H9 (cell line): ENCODE results near the gene DNAJC10. TPM values are rescaled to one million over a fixed set of nuclear protein-coding genes. Genes with fewer than 3 reads are reported as not detected.

Experiments used
- DNase-seq: peaks from one replicate; pipeline ENCODE4 v3.0.0-alpha.2; 2017
- H2AFZ ChIP-seq: one replicate; pipeline ENCODE4 v1.6.1; 2013; ENCODE audit warnings: mild to moderate bottlenecking, low read length, control low read depth, moderate library complexity
- H2AK5ac ChIP-seq: 2 replicates; pipeline ENCODE4 v1.6.1; 2013; ENCODE audit warnings: low read length, control low read depth, mixed read lengths; ENCODE audit not compliant: insufficient read length
- H2BK120ac ChIP-seq: one replicate; pipeline ENCODE4 v1.6.1; 2013; ENCODE audit warnings: low read depth, mild to moderate bottlenecking, low read length, control low read depth, inconsistent platforms; ENCODE audit not compliant: poor library complexity, severe bottlenecking
- H2BK12ac ChIP-seq: 2 replicates; pipeline ENCODE4 v1.6.1; 2013; ENCODE audit warnings: low read length, control low read depth, mixed read lengths, low read depth; ENCODE audit not compliant: insufficient read length
- H2BK15ac ChIP-seq: 2 replicates; pipeline ENCODE4 v1.6.1; 2013; ENCODE audit warnings: low read depth, low read length, control low read depth
- H2BK20ac ChIP-seq: one replicate; pipeline ENCODE4 v1.6.1; 2013; ENCODE audit warnings: low read depth, mild to moderate bottlenecking, low read length, control low read depth, inconsistent platforms; ENCODE audit not compliant: poor library complexity, severe bottlenecking
- H2BK5ac ChIP-seq: 2 replicates; pipeline ENCODE4 v1.6.1; 2013; ENCODE audit warnings: low read length, control low read depth, mixed read lengths; ENCODE audit not compliant: insufficient read length
- H3K14ac ChIP-seq: 2 replicates; pipeline ENCODE4 v1.6.1; 2013; ENCODE audit warnings: low read length, control low read depth; ENCODE audit not compliant: insufficient read depth
- H3K18ac ChIP-seq: 2 replicates; pipeline ENCODE4 v1.6.1; 2013; ENCODE audit warnings: low read depth, mild to moderate bottlenecking, mixed read lengths, low read length, control low read depth; ENCODE audit not compliant: insufficient read length
- H3K23ac ChIP-seq: 2 replicates; pipeline ENCODE4 v1.6.1; 2013; ENCODE audit warnings: low read length, control low read depth, mixed read lengths, low read depth; ENCODE audit not compliant: insufficient read length
- H3K23me2 ChIP-seq: 2 replicates; pipeline ENCODE4 v1.6.1; 2013; ENCODE audit warnings: low read depth, mild to moderate bottlenecking, mixed read lengths, low read length, control low read depth; ENCODE audit not compliant: insufficient read length, poor library complexity, severe bottlenecking
- H3K27ac ChIP-seq: 2 replicates; pipeline ENCODE4 v1.5.1; 2013; ENCODE audit warnings: low read length, control low read depth, mixed read lengths, low read depth; ENCODE audit not compliant: insufficient read length
- H3K27me3 ChIP-seq: 2 replicates; pipeline ENCODE4 v1.6.1; 2013; ENCODE audit warnings: low read length, control low read depth, inconsistent platforms; ENCODE audit not compliant: insufficient read depth
- H3K4ac ChIP-seq: 2 replicates; pipeline ENCODE4 v1.6.1; 2013; ENCODE audit warnings: low read depth, mild to moderate bottlenecking, control low read depth, inconsistent platforms, low read length, moderate library complexity
- H3K4me1 ChIP-seq: 2 replicates; pipeline ENCODE4 v1.6.1; 2013; ENCODE audit warnings: low read length, control low read depth, inconsistent platforms; ENCODE audit not compliant: insufficient read depth
- H3K4me2 ChIP-seq: 2 replicates; pipeline ENCODE4 v1.6.1; 2013; ENCODE audit warnings: low read length, control low read depth, mixed read lengths; ENCODE audit not compliant: insufficient read length, insufficient read depth
- H3K56ac ChIP-seq: 2 replicates; pipeline ENCODE4 v1.6.1; 2013; ENCODE audit warnings: low read depth, mild to moderate bottlenecking, mixed read lengths, low read length, control low read depth; ENCODE audit not compliant: insufficient read length
- H3K79me1 ChIP-seq: 2 replicates; pipeline ENCODE4 v1.6.1; 2013; ENCODE audit warnings: low read depth, mild to moderate bottlenecking, moderate library complexity, low read length, control low read depth, inconsistent platforms; ENCODE audit not compliant: insufficient read depth, poor library complexity, severe bottlenecking
- H3K79me2 ChIP-seq: 2 replicates; pipeline ENCODE4 v1.6.1; 2013; ENCODE audit warnings: low read length, control low read depth, inconsistent platforms; ENCODE audit not compliant: insufficient read depth
- H3K9ac ChIP-seq: 2 replicates; pipeline ENCODE4 v1.6.1; 2013; ENCODE audit warnings: low read length, control low read depth, mixed read lengths; ENCODE audit not compliant: insufficient read length; ENCODE audit errors: extremely low read depth
- H3K9me3 ChIP-seq: one replicate; pipeline ENCODE4 v1.6.1; 2013; ENCODE audit warnings: low read depth, low read length, inconsistent platforms; ENCODE audit not compliant: control insufficient read depth
- H3T11ph ChIP-seq: one replicate; pipeline ENCODE4 v1.6.1; 2013; ENCODE audit warnings: mild to moderate bottlenecking, low read length, control low read depth, inconsistent platforms
- H4K20me1 ChIP-seq: one replicate; pipeline ENCODE4 v1.6.1; 2013; ENCODE audit not compliant: control insufficient read depth, insufficient read length, insufficient read depth
- H4K5ac ChIP-seq: 2 replicates; pipeline ENCODE4 v1.6.1; 2013; ENCODE audit warnings: low read depth, mild to moderate bottlenecking, mixed read lengths, low read length, control low read depth; ENCODE audit not compliant: insufficient read length
- H4K8ac ChIP-seq: replicated peaks from 2 replicates; pipeline ENCODE4 v1.6.1; 2013; ENCODE audit warnings: low read length, control low read depth, mixed read lengths, low read depth; ENCODE audit not compliant: insufficient read length
- H4K91ac ChIP-seq: 2 replicates; pipeline ENCODE4 v1.6.1; 2013; ENCODE audit warnings: low read depth, mild to moderate bottlenecking, moderate library complexity, mixed read lengths, low read length, control low read depth; ENCODE audit not compliant: insufficient read length
- H3K27ac Mint-ChIP-seq, 3 experiments: 2 replicates in 2 of 3; 3 replicates in 1 of 3; pipeline ENCODE4 v1.8.0; 2020 to 2021; ENCODE audit warnings: mixed read lengths in 3 of 3, mild to moderate bottlenecking in 1 of 3, moderate library complexity in 1 of 3
- H3K27me3 Mint-ChIP-seq: 2 replicates; pipeline ENCODE4 v1.8.0; 2021; ENCODE audit warnings: low read depth, mild to moderate bottlenecking, moderate library complexity, mixed read lengths
- H3K36me3 Mint-ChIP-seq, 3 experiments: 2 replicates in 2 of 3; 3 replicates in 1 of 3; pipeline ENCODE4 v1.8.0; 2020 to 2021; ENCODE audit warnings: low read depth in 3 of 3, mixed read lengths in 3 of 3; ENCODE audit not compliant: insufficient read depth in 1 of 3
- H3K4me1 Mint-ChIP-seq, 2 experiments: 2 replicates each; pipeline ENCODE4 v1.8.0; 2020; ENCODE audit warnings: mixed read lengths in 2 of 2
- H3K4me3 Mint-ChIP-seq, 2 experiments: 2 replicates in 1 of 2; 3 replicates in 1 of 2; pipeline ENCODE4 v1.8.0; 2020 to 2021; ENCODE audit warnings: mild to moderate bottlenecking in 2 of 2, mixed read lengths in 2 of 2, moderate library complexity in 1 of 2
- H3K9me3 Mint-ChIP-seq, 2 experiments: 2 replicates in 1 of 2; 3 replicates in 1 of 2; pipeline ENCODE4 v1.8.0; 2020; ENCODE audit warnings: mild to moderate bottlenecking in 2 of 2, mixed read lengths in 2 of 2, moderate library complexity in 1 of 2
- total RNA-seq: library from RNA; stranded (reverse); gene quantifications from 2 replicates; pipeline ENCODE4 v1.2.1, GENCODE V29; 2021
- TF ChIP-seq, protein P1 (sequence below): fragments of 200-600 bp; sonication (generic); conservative IDR thresholded peaks from 3 replicates; pipeline ENCODE4 v1.8.0; 2021; ENCODE audit warnings: antibody characterized with exemption, mild to moderate bottlenecking

The DNAJC10 gene
- total RNA-seq, 1 experiment from 2014 or later: 129 TPM

DNA sequence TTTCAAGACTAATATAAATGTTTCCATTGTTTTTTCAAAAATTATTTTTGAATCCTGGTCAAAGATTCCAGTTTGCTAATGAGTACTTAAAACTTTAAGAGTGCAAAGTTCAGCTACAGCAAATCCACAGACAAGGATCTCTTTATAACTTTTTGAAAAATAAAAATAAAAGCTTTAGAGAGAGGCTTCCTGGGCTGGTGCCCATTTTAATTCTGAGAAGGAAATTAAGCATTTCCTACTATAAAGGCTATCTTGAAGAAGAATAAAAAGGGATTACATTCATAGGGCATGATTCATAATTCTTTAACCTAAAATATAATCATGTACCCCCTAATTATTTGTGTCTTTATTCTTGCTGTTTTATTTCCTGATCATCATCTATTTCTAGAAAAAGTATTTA is 38.2 kb downstream of the DNAJC10 start:
- no peak overlapping the region for H2BK5ac ChIP-seq
- DNase-seq: no peak
- no peak overlapping the region for H3K23ac ChIP-seq
- no peaks in the 10 kb centered on the region for H3K79me2 ChIP-seq
- no peak overlapping the region for H4K5ac ChIP-seq
- no peaks in the 10 kb centered on the region for H4K20me1 ChIP-seq
- H3T11ph ChIP-seq: no peak overlapping the region
- no peak overlapping the region for H2BK12ac ChIP-seq
- H2BK20ac ChIP-seq: no peak overlapping the region
- Mint-ChIP-seq H3K27me3 (no peaks in the 10 kb centered on the region), H3K4me1 (no peaks in the 10 kb centered on the region), H3K4me3 (no peak overlapping the region), H3K36me3 (peaks cover 18 to 73% (median 54%) of the 10 kb centered on the region in 3 experiments; a peak in 6 of 7 replicates), H3K9me3 (no peaks in the 10 kb centered on the region), H3K27ac (no peak overlapping the region)
- no peak overlapping the region for H3K4me2 ChIP-seq
- no peak overlapping the region for H3K27ac ChIP-seq
- H2BK120ac ChIP-seq: no peak overlapping the region
- no peaks in the 10 kb centered on the region for H3K4me1 ChIP-seq
- TF ChIP-seq, protein P1, sequence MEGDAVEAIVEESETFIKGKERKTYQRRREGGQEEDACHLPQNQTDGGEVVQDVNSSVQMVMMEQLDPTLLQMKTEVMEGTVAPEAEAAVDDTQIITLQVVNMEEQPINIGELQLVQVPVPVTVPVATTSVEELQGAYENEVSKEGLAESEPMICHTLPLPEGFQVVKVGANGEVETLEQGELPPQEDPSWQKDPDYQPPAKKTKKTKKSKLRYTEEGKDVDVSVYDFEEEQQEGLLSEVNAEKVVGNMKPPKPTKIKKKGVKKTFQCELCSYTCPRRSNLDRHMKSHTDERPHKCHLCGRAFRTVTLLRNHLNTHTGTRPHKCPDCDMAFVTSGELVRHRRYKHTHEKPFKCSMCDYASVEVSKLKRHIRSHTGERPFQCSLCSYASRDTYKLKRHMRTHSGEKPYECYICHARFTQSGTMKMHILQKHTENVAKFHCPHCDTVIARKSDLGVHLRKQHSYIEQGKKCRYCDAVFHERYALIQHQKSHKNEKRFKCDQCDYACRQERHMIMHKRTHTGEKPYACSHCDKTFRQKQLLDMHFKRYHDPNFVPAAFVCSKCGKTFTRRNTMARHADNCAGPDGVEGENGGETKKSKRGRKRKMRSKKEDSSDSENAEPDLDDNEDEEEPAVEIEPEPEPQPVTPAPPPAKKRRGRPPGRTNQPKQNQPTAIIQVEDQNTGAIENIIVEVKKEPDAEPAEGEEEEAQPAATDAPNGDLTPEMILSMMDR: no peak
- no peak overlapping the region for H3K9ac ChIP-seq
- no peak overlapping the region for H4K91ac ChIP-seq
- H2BK15ac ChIP-seq: no peak overlapping the region
- H3K4ac ChIP-seq: no peak overlapping the region
- no peaks in the 10 kb centered on the region for H3K79me1 ChIP-seq
- no peaks in the 10 kb centered on the region for H3K9me3 ChIP-seq
- H2AK5ac ChIP-seq: no peak overlapping the region
- no peaks in the 10 kb centered on the region for H3K27me3 ChIP-seq
- no peaks in the 10 kb centered on the region for H3K23me2 ChIP-seq
- H3K14ac ChIP-seq: no peak overlapping the region
- no peak overlapping the region for H4K8ac ChIP-seq
- no peak overlapping the region for H2AFZ ChIP-seq
- H3K56ac ChIP-seq: no peak overlapping the region
- no peak overlapping the region for H3K18ac ChIP-seq
